DMS53 treated with DMSO at 0.1 percent for 48 hours (cell line): ENCODE data around the gene SMU1.
"Not testable (repeated sequence)": the region's sequence is repeated elsewhere in the genome, so short reads cannot be mapped to it uniquely, and the experiment has no call there.

ENCODE experiments used
- DNase-seq: peaks from one replicate; lab custom pipeline; 2025; ENCODE audit not compliant: unreplicated experiment; lab: John Stamatoyannopoulos, UW

Gene SMU1

DNA sequence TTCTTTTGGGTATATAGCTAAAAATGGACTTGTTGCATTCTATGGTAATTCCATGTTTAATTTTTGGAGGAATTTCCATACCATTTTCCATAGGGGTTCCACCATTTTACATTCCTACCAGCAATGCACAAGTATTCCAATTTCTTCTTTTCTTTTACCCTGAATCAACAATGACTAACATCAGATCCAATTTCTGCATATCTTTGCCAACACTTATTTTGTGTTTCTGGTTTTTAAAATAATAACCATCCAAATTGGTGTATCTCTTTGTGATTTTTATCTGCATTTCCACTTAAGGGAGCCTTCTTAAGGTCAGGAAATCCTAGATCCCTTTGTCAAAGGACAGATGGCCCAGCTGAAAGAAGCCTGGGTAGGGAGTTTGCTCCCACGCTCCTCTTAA, 29.5 kb upstream of the SMU1 start:
- DNase-seq, result no peak

DNA sequence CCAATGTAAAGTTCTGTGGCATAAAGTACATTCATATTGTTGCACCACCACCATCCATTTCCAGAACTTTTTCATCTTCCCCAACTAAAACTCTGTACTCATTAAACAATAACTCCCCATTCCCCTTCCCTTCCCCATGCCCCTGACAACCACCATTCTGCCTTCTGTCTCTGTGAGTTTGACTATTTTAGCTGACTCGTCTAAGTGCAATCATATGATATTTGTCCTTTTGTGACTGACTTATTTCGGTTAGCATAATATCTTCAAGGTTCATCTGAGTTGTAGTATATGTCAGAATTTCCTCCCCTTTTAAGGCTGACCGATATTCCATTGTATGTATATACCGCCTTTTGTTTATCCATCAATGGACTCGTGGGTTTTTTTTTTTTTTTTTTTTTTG, 29.0 kb upstream of the SMU1 start:
- no peak for DNase-seq

DNA sequence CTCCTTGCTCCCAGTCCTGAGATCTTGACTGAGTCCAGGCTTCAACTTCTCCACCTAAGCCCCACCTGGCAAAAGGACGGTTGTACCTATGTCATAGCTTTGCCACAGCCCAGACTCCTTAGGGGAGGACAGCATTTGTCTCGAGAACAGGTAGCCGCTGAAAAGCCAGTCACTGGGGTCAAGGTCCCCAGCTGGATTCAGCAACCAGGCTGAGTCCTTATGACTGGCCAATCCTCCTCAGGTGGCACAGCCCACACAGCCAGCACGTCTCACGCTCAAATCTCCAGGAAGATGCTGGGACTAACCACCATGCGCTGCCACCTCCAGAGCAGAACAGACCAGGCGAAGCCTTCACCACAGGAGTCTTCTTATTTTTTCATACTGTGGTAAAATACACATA, 27.9 kb upstream of the SMU1 start:
- no peak for DNase-seq

DNA sequence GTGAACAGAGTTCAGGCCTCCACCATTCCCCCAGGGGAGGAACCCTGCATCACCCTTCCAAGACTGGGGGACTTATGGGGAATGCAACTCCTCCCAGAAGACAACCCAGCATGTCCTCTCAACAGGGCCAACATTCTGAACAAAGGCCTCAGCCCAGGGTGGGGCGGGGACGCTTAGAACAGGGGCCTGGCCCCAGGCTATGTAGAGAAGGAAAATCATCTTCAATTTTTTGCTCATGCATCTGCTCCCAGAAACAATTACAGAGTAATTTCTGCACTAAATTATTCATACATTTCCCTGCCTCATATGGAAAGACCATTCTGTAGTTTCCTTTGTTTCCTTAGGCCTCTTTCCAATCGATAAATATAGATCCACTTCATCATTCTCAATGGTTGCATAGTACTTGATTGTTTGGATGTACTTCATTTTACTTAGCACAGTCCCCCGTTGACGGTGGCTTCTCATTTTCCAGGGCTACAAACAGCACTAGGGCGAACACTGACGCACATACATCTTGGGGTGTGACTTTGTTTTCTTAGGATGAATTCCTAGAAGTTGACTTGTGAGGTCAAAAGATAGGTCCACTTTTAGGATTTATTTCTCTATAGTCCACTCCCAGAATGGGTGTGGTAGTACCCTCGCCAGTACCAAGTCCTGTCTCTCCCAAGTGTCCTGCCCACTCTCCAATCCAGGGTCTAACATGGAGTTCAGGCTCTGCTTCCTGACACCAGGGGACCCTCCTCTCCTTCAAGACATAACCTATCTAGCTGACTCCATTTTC, 27.2 kb upstream of the SMU1 start:
- DNase-seq, result no peak

DNA sequence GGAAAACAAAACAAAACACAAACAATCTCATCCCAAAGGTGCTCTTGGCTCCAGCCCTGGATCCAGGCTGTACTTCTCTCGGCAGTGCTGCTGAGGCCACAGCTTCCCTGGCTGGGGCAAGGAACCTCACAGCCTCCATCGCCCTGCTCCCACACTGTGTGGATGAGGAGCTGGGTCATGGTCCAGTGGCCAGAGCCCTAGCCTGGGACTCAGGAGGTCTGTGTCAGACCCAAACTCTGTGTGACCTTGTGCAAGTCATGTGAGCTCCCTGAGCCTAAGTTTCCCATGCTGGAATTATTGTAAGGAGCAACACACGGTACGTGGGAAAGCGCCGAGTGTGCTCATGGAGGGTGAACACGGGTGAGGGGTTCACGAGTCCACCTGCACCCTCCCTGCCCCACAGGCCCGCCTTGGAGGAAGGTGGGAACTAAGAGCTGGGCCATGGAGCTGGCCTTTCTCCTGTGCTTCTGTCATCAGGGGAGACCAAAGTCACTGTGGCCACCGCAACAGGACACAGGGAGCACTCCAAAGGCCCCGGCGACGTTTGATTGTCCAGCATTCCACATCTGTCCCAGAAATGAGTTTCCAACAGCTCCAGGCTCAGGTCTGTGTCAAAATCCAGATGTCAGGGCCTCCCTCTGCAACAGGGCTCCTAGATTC, 26.2 kb upstream of the SMU1 start:
- DNase-seq, result no peak

DNA sequence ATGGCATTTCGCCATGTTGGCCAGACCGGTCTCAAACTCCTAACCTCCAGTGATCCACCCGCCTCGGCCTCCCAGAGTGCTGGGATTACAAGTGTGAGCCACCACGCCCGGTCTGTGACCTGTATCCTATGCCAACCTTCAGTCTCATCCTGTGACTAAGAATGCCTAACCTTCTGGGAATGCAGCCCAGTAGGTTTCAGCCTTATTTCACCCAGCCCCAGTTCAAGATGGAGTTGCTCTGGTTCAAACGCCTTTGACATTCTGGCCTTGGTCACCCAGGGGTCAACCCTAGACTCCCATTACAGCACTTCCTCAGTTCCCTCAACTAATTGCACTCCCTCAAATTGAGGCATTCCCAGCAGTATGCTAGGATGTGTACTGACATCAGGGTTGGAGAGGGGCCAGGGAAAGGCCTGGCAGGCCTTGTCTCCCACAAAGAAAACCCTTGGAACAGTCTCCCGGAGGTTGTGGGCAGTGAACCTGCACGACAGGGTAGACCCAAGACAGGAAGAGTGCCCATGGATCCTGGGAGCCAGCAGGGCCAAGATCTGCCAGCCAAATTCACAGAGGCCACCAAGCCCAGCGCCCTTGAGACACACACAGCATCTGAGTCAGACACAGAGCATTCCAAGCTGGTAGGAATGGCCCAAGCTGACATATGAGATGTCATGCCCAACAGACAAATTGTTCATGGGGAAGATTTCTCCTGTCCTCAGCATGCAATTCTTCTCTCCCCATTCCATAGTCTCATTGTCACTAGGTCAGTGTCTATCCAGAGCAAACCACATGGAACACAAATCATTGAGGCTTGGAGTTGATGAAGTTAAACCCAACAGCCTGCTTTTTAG, 24.9 kb upstream of the SMU1 start:
- no peak for DNase-seq

DNA sequence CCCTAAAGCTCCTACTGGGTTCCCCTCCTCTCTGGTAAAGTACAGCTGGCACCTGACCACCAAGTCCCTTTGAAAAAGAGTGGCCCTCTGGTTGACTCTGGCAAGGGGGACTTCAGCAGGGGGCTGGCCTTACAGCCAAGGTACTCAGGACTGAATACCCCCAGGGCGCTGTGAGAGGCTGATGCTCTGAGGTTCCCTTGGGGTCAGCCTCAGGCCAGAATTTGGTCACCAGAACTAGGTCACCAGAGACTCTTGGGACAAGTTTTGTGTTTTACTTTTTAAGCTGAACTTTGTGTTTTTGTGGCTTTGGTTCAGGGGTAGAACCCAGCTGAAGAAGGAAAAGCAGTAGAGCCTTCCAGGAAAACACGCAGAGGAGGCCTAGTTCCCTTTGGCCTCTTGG, 23.3 kb upstream of the SMU1 start:
- no peak for DNase-seq

DNA sequence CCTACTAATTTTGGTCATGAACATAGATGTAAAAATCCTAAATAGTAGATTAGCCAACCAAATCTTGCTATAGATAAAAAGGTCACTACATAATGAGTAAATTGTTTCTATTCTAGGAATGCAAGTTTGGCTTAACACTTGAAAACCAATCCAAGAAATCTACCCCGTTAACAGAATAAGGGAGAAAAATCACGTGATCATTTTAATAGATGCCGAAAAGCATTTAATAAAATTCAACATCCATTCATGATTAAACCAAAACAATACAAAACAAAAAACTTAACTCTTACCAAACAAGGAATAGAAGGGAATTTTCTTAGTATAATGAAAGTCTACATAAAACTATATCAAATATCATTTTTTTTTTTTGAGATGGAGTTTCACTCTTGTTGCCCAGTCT, 20.7 kb upstream of the SMU1 start:
- DNase-seq, result no peak

DNA sequence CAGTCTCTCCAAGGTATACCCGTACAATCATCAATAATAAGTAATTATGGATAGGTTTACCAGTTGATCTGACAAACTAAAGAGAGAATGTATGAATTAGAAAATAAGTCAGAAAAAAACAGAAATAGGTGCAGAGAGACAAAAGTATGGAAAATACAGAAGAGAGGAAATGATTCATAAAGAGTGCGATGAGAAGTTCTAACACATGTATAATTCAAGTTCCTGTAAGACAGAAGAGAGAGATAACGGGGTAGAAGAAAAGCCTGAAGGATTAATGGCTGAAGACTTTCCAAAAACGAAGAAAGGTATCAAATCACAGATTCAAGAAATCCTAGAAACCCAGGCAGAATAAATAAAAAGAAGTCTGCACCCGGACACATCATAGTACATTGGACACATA, 16.2 kb upstream of the SMU1 start:
- no peak for DNase-seq

DNA sequence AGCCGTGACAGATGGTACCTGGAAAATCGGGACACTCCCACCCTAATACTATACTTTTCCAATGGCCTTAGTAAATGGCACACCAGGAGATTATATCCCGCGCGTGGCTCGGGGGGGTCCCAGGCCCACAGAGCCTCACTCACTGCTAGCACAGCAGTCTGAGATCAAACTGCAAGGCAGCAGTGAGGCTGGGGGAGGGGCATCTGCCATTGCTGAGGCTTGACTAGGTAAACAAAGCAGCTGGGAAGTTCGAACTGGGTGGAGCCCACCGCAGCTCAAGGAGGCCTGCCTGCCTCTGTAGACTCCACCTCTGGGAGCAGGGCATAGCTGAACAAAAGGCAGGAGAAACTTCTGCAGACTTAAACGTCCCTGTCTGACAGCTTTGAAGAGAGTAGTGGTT, 9.2 kb upstream of the SMU1 start:
- not testable (repeated sequence) for DNase-seq

DNA sequence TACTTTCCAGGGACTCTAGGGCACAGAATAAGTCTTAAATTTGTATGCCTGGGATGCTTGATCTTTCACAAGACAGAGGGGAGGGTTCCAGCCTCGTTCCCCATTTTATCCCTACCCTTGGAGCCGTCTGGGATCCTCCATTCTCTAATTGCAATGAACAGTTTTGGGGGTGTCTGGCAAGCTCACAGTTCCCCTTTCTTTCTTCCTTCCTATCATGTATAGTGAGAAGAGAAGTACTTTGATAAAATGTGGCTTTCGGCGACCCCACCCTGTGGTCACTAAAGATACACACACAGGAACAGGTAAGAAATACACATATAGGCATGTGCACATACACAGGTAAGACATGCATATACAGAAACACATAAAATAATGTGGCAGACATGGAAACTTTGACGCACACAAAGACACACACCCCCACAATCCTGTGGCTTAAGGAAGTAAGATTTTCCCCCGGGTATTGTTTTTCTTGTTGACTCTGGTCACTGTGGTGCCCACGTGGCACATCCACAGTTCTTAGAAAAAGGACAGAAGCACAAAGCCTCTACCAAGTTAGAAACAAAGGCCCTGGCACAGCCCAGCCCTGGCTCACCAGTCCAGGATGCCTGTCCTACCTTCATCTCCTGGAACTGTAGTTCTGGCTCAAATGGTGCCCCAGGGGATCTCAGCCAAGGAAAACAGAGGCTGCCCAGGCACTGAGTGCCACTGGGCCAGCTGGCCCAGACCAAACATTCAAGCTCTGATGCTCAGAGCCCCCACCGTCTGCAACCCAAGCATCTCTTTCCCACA, 6.3 kb upstream of the SMU1 start:
- DNase-seq, result no peak

DNA sequence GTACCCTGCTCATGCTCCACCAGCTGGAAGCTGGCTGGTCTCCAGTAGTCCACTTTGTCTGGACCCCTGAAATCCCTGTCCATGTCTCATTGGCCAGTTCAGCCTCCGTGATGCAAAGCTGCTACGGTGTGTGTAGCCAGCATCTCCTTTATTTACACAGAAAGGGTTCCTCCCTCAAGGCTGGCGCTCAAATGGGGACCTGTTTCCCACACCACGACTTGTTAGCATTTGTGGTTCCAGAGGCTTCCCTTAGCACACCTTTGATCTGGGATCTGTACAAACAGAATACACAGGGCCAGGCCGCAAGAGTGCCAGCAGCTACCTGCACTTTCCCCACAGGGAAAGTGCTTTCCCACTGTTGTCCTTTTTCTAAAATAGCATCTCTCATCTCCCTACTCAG, 5.7 kb upstream of the SMU1 start:
- DNase-seq, result no peak

DNA sequence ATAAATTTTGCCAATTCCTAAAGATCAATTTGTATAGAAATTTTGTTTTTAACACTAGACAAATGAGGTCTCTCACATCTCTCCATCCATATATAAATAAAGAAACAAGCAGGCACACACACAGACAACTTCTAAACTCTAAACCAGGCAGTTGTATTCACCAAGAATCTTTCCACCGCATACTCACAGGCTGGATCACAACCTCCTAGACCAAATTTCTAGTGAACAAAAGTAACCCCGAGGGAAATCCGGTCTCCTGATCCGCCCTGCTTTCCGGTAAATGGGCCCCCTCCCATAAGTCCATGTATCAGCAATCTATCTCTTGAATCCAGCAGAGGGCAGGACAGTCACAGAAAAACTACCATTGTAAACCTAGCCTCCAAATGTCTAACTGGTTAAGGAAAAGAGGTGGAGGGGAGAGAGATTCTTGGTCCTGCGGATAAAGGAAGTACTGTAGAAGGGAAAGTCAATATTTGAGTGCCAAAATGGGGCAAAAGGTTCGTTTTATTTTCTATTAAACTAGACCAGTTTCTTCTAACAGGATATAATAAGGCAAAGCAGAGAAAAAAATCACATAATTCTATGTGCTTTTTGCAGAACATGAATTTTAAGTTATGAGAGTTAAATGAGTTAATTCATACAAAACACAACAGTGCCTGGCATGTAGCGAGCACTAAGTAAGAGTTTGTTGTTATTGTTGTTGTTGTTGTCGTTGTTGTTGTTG, 4.8 kb upstream of the SMU1 start:
- DNase-seq, result peak; percentile 89

DNA sequence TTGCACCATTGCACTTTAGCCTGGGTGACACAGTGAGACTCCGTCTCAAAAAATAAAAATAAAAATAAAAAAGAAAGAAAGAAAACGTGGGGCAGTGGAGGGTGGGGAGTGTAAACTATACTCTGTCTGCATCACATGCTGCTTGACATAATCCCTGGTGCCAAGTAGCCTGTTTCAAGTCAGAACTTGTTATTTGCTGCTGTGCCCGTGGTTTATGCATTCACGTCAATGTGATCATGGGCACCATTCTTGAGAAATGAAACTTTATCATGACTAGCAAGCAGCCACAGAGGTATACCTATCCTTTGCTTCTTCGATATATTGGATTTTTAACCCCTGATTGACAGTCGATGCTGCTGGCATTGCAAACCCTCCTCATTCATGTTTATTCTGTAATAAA, 4.1 kb upstream of the SMU1 start:
- no peak for DNase-seq

DNA sequence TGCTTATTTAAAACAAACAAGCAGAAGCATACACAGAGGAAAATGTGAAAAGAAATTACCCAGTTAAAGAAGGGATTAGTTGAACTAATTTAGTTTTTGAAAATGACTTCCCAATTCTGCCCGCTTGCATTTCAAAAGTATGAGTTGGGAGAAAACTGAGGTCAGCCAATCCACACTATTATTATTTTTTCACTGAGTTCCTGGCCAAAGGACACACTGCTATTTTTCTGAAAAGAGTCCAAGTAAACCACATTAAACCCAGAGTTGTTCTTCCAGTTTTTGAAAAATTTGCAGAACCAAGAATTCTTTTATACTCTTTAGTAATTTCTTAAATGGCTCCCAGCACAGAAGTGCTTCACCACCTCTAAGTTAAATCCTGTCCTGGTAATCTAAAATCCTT, 7.5 kb downstream of the SMU1 start:
- no peak for DNase-seq

DNA sequence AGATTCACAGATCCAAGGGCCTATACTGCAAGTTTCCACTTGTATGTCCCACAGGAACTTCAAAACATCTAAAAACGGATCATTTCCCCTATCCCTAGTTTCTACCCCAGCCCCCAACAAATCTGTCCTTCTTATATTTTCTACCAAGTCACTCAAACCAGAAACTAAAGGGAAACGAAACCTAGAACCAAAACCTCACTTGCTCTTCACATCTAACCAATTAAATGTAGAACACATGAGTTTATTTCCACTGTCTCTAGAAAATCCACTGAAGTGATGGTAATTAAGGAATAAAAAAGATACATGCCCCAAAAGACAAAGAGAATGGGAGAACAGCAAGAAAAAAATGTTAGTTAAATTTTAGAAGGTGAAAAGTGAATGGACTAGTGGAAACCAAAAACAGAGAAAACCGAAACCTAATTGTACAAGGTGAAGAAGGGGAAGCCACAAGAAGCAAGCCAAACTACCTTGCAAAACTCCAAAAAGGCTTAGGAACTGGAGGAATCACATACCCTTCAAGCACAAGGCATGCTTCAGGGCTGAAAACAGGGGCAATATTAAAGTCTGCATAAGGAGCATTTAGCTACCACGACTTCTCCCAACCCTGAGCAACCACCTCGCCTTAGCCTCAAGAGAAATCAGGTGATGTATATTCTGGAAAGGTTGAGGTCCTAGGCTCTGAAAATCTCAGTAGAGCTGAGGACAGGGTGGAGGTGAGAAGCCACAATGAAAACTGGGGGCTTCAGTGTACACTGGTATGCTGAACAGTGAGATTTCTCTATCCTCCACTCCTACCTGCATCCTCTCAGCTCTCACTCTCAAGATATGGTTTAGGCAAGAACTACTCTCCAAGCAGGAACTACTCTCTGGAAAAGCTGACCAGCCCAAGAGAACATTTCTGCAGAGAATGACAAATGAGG, 11.1 kb downstream of the SMU1 start:
- no peak for DNase-seq

DNA sequence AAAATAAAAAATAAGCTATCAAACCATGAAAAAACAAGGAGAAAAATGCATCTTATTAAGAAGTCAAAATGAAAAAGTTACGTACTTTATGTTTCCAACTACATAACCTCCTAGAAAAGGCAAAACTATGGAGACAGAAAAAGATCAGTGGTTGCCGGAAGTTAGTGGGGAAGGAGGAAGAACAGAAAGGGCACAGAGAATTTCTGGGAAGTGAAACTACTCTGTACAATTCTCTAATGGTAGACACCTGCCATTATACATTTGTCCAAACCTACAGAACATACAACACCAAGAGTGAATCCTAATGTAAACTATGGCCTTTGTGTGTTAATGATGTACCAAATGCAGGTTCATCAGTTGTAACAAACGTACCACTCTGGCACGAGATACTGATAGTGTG, 25.3 kb downstream of the SMU1 start:
- DNase-seq, result no peak

DNA sequence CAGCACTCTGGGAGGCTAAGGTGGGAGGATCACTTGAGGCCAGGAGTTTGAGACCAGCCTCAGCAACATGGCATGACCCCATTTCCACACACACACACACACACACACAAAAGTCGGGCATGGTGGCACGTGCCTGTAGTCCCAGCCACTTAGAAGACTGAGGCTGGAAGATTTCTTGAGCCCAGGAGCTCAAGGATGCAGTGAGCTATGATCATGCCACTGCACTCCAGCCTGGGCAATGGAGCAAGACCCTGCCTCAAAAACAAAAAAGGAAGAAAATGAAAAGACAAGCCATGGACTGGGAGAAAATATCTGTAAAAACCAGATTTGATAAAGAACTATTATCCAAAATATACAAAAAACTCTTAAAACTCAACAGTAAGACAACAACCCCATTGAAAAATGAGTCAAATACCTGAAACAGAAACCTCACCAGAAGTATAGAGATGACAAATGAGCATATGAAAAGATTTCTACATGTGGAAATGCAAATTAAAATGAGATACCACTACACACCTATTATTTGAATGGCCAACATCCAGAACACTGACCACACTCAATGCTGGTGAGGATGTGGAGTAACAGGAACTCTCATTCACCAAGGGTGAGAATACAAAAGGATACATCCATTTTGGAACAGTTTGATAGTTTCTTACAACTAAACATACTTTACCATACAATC, 26.7 kb downstream of the SMU1 start:
- no peak for DNase-seq

DNA sequence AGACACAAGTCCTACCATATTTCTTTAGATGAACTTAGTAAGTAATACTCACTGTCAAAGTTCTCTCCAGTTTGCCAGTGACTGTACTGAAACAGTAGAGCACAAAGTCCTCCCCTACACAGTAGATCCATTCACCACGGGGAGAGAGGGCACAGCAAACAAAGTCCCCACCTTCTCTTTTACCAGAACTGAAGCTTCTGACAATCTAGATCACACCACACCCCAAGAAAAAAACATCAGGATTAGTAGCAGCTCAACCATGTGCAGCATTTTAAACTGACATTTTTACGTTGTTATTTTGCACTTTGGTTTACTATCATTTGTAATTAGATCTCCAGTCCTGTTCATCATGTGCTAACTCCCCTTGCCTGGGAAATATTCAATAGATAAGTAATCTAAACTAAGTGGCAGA, 28.4 kb downstream of the SMU1 start:
- no peak for DNase-seq
